ENCODE data around the gene DHX57. TPM values are rescaled to one million over a fixed set of nuclear protein-coding genes. Genes with fewer than 3 reads are reported as not detected.
"Not testable (repeated sequence)": the region's sequence is repeated elsewhere in the genome, so short reads cannot be mapped to it uniquely, and the experiment has no call there.

DHX57 gene
- total RNA-seq, 1 experiment from 2014 or later: 27.5 TPM

DNA sequence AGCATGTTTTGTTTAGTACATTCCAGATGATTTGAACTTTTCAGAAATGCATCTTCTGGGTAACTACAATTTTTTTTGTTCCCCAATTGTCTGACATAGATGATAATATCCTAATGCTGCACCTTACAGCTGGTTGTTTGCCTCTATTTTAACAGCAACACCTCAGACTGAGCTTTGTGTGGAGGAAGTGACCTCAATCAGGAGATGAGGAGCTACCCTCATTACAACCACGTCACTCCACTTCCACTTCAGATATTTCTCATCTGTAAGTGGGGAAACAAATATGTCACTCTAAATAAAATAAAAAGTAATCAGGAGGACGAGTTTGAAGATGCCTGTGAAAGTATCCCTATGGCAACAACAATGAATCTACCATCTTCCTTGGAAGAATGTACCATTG is 112.5 kb downstream of the DHX57 start:
- Histone ChIP-seq H3K79me1 (ENCODE audit: insufficient read depth, low read depth, low read length, poor library complexity, severe bottlenecking) (no peaks in the 10 kb centered on the region), H4K91ac (ENCODE audit: insufficient read length, low read depth, low read length) (no peak overlapping the region), H2BK5ac (ENCODE audit: insufficient read length, low read length) (no peak overlapping the region), H3K4me1 (ENCODE audit: insufficient read depth, low read length) (no peaks in the 10 kb centered on the region), H3K56ac (ENCODE audit: insufficient read length, low read depth, low read length) (no peak overlapping the region), H2BK12ac (ENCODE audit: insufficient read length, low read depth, low read length) (no peak overlapping the region), H3K23me2 (ENCODE audit: insufficient read length, low read depth, low read length, poor library complexity, severe bottlenecking) (no peaks in the 10 kb centered on the region), H2AK5ac (ENCODE audit: insufficient read length, low read length) (no peak overlapping the region), H2AFZ (ENCODE audit: low read length) (no peak overlapping the region), H2BK120ac (ENCODE audit: low read depth, low read length, poor library complexity, severe bottlenecking) (no peak overlapping the region), H3K23ac (ENCODE audit: insufficient read length, low read depth, low read length) (no peak overlapping the region), H2BK15ac (ENCODE audit: low read depth, low read length) (no peak overlapping the region), H4K5ac (ENCODE audit: insufficient read length, low read depth, low read length) (no peak overlapping the region), H3K9ac (ENCODE audit: extremely low read depth, insufficient read length, low read length) (no peak overlapping the region), H3K27me3 (ENCODE audit: insufficient read depth, low read length) (no peaks in the 10 kb centered on the region), H3K79me2 (ENCODE audit: insufficient read depth, low read length) (no peaks in the 10 kb centered on the region), H3K18ac (ENCODE audit: insufficient read length, low read depth, low read length) (no peak overlapping the region), H3K4ac (ENCODE audit: low read depth, low read length) (no peak overlapping the region), H4K20me1 (ENCODE audit: control insufficient read depth, insufficient read depth, insufficient read length) (no peaks in the 10 kb centered on the region), H2BK20ac (ENCODE audit: low read depth, low read length, poor library complexity, severe bottlenecking) (no peak overlapping the region), H4K8ac (replicated peaks; ENCODE audit: insufficient read length, low read depth, low read length) (no peak overlapping the region), H3K14ac (ENCODE audit: insufficient read depth, low read length) (no peak overlapping the region), H3K27ac (ENCODE audit: insufficient read length, low read depth, low read length) (no peak overlapping the region), H3K4me2 (ENCODE audit: insufficient read depth, insufficient read length, low read length) (no peak overlapping the region), H3K9me3 (ENCODE audit: control insufficient read depth, low read depth, low read length) (no peaks in the 10 kb centered on the region), H3T11ph (ENCODE audit: low read length) (no peak overlapping the region)
- Mint-ChIP-seq H3K27ac (no peak overlapping the region; a peak in 1 of 7 replicates), H3K4me1 (no peaks in the 10 kb centered on the region), H3K36me3 (ENCODE audit: insufficient read depth in 1 of 3, low read depth in 3 of 3) (no peaks in the 10 kb centered on the region), H3K9me3 (no peaks in the 10 kb centered on the region), H3K27me3 (ENCODE audit: low read depth) (no peaks in the 10 kb centered on the region), H3K4me3 (no peak overlapping the region)
- TF ChIP-seq, protein P1, sequence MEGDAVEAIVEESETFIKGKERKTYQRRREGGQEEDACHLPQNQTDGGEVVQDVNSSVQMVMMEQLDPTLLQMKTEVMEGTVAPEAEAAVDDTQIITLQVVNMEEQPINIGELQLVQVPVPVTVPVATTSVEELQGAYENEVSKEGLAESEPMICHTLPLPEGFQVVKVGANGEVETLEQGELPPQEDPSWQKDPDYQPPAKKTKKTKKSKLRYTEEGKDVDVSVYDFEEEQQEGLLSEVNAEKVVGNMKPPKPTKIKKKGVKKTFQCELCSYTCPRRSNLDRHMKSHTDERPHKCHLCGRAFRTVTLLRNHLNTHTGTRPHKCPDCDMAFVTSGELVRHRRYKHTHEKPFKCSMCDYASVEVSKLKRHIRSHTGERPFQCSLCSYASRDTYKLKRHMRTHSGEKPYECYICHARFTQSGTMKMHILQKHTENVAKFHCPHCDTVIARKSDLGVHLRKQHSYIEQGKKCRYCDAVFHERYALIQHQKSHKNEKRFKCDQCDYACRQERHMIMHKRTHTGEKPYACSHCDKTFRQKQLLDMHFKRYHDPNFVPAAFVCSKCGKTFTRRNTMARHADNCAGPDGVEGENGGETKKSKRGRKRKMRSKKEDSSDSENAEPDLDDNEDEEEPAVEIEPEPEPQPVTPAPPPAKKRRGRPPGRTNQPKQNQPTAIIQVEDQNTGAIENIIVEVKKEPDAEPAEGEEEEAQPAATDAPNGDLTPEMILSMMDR (conservative IDR thresholded peaks at IDR 0.05): no peak
- WGBS (ENCODE audit: extremely low coverage, insufficient read length, low lambda C conversion rate): no CpG with 5 or more reads among the region's 2 CpGs
- no peak for DNase-seq

DNA sequence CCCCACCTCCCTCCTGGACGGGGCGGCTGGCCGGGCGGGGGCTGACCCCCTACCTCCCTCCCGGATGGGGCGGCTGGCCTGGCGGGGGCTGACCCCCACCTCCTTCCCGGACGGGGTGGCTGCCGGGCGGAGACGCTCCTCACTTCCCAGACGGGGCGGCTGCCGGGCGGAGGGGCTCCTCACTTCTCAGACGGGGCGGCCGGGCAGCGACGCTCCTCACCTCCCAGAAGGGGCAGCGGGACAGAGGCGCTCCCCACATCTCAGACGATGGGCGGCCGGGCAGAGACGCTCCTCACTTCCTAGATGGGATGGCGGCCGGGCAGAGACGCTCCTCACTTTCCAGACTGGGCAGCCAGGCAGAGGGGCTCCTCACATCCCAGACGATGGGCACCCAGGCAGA is 119.8 kb downstream of the DHX57 start:
- not testable (repeated sequence) for H3K36me3 Mint-ChIP-seq (ENCODE audit: insufficient read depth in 1 of 3, low read depth in 3 of 3); DNase-seq; H3K9me3 ChIP-seq (ENCODE audit: control insufficient read depth, low read depth, low read length); H2BK20ac ChIP-seq (ENCODE audit: low read depth, low read length, poor library complexity, severe bottlenecking); H3K79me1 ChIP-seq (ENCODE audit: insufficient read depth, low read depth, low read length, poor library complexity, severe bottlenecking); H3K27ac Mint-ChIP-seq; H3K56ac ChIP-seq (ENCODE audit: insufficient read length, low read depth, low read length); H3K23me2 ChIP-seq (ENCODE audit: insufficient read length, low read depth, low read length, poor library complexity, severe bottlenecking); H2BK5ac ChIP-seq (ENCODE audit: insufficient read length, low read length); H3K4me1 Mint-ChIP-seq; H4K8ac ChIP-seq (replicated peaks; ENCODE audit: insufficient read length, low read depth, low read length); H3K27ac ChIP-seq (ENCODE audit: insufficient read length, low read depth, low read length); H3K4me3 Mint-ChIP-seq; H3K4ac ChIP-seq (ENCODE audit: low read depth, low read length); H3K27me3 Mint-ChIP-seq (ENCODE audit: low read depth); H4K91ac ChIP-seq (ENCODE audit: insufficient read length, low read depth, low read length); H3K14ac ChIP-seq (ENCODE audit: insufficient read depth, low read length); H3K23ac ChIP-seq (ENCODE audit: insufficient read length, low read depth, low read length); H2AK5ac ChIP-seq (ENCODE audit: insufficient read length, low read length); H3K18ac ChIP-seq (ENCODE audit: insufficient read length, low read depth, low read length); H3K27me3 ChIP-seq (ENCODE audit: insufficient read depth, low read length); H4K20me1 ChIP-seq (ENCODE audit: control insufficient read depth, insufficient read depth, insufficient read length); H4K5ac ChIP-seq (ENCODE audit: insufficient read length, low read depth, low read length); H3K9me3 Mint-ChIP-seq; H3K4me1 ChIP-seq (ENCODE audit: insufficient read depth, low read length); H3K9ac ChIP-seq (ENCODE audit: extremely low read depth, insufficient read length, low read length); H2BK120ac ChIP-seq (ENCODE audit: low read depth, low read length, poor library complexity, severe bottlenecking); H2BK12ac ChIP-seq (ENCODE audit: insufficient read length, low read depth, low read length); H2BK15ac ChIP-seq (ENCODE audit: low read depth, low read length); H2AFZ ChIP-seq (ENCODE audit: low read length); H3K4me2 ChIP-seq (ENCODE audit: insufficient read depth, insufficient read length, low read length); H3T11ph ChIP-seq (ENCODE audit: low read length); H3K79me2 ChIP-seq (ENCODE audit: insufficient read depth, low read length)
- WGBS (ENCODE audit: extremely low coverage, insufficient read length, low lambda C conversion rate): no CpG with 5 or more reads among the region's 31 CpGs

All from H9 (cell line).